HepG2 (cell line): ENCODE data around the gene ASAP2. TPM values are rescaled to one million over a fixed set of nuclear protein-coding genes. Genes with fewer than 3 reads are reported as not detected.

ENCODE experiments used
- ATM ChIP-seq: fragments of 450-650 bp; IDR thresholded peaks from 2 replicates; pipeline ENCODE4 v1.7.1; 2017; ENCODE audit warnings: mild to moderate bottlenecking, borderline replicate concordance
- GATAD2A ChIP-seq: IDR thresholded peaks from 2 replicates; pipeline ENCODE4 v1.6.1; 2016
- KDM5A ChIP-seq: fragments of 200-600 bp; sonication (generic); IDR thresholded peaks from 2 replicates; pipeline ENCODE4 v1.7.0; 2018; ENCODE audit warnings: antibody characterized with exemption, mild to moderate bottlenecking, low read length, borderline replicate concordance
- KLF12 ChIP-seq: sonication (generic); formaldehyde crosslinking; IDR thresholded peaks from 2 replicates; pipeline ENCODE4 v1.4.0; 2020; ENCODE audit warnings: missing genetic modification reagents, borderline replicate concordance
- NCOR1 ChIP-seq: fragments of 200-600 bp; sonication (generic); IDR thresholded peaks from 2 replicates; pipeline ENCODE4 v1.7.0; 2017; ENCODE audit warnings: antibody characterized with exemption, low read length, borderline replicate concordance
- ONECUT2 ChIP-seq: sonication (generic); formaldehyde crosslinking; IDR thresholded peaks from 2 replicates; pipeline ENCODE4 v1.4.0; 2020; ENCODE audit warnings: missing genetic modification reagents
- RARA ChIP-seq: IDR thresholded peaks from 2 replicates; pipeline ENCODE4 v1.6.1; 2016; ENCODE audit warnings: missing genetic modification reagents, missing compliant biosample characterization
- RFX5 ChIP-seq: IDR thresholded peaks from 2 replicates; pipeline ENCODE4 v1.6.1; 2011; ENCODE audit warnings: low read depth, low read length, improper control_type of control experiment
- SOX6 ChIP-seq, 2 experiments: fragments of 450-650 bp in 1 of 2; sonication (generic) in 1 of 2; formaldehyde crosslinking in 1 of 2; IDR thresholded peaks; 2 replicates each; pipeline versions ENCODE4 v1.4.0 to v1.6.1; 2017 to 2020; ENCODE audit warnings: antibody characterized with exemption in 1 of 2, mild to moderate bottlenecking in 1 of 2, missing genetic modification reagents in 1 of 2
- TOPORS ChIP-seq: sonication (generic); formaldehyde crosslinking; IDR thresholded peaks from 2 replicates; pipeline ENCODE4 v1.8.0; 2023; ENCODE audit warnings: mild to moderate bottlenecking, missing genetic modification reagents
- ZFP82 ChIP-seq: sonication (generic); formaldehyde crosslinking; IDR thresholded peaks from 2 replicates; pipeline ENCODE4 v1.5.1; 2020; ENCODE audit warnings: mild to moderate bottlenecking, missing genetic modification reagents, borderline replicate concordance
- ZFY ChIP-seq: sonication (generic); formaldehyde crosslinking; IDR thresholded peaks from 2 replicates; pipeline ENCODE4 v1.4.0; 2020; ENCODE audit warnings: missing genetic modification reagents
- ZNF143 ChIP-seq: sonication (generic); formaldehyde crosslinking; IDR thresholded peaks from 2 replicates; pipeline ENCODE4 v1.4.0; 2020; ENCODE audit warnings: missing genetic modification reagents
- ZSCAN29 ChIP-seq: sonication (generic); formaldehyde crosslinking; conservative IDR thresholded peaks from 2 replicates; pipeline ENCODE4 v1.4.0; 2020; ENCODE audit warnings: mild to moderate bottlenecking, missing genetic modification reagents
- polyA plus RNA-seq, 8 experiments: library from polyadenylated mRNA; depleted of rRNA in 3 of 8; stranded (reverse) in 7 of 8; unstranded in 1 of 8; fragments of >200 nt; fragmentation: Illumina TruSeq in 4 of 8; extraction: Trizol in 4 of 8; gene quantifications; 2 replicates each; pipeline versions ENCODE4 v1.2.1 to v1.2.3, GENCODE V29; 2011 to 2016; ENCODE audit warnings: low read depth in 4 of 8, missing spikeins in 1 of 8, mixed read lengths in 1 of 8; ENCODE audit not compliant: insufficient read depth in 1 of 8
- total RNA-seq, 5 experiments: library from RNA; depleted of rRNA; stranded (reverse); fragments of >200 nt; fragmentation: Illumina TruSeq; extraction: Trizol; gene quantifications; 2 replicates each; pipeline ENCODE4 v1.2.3, GENCODE V29; 2016; ENCODE audit warnings: low read depth in 1 of 5
- TF ChIP-seq, protein P1 (sequence below): sonication (generic); formaldehyde crosslinking; IDR thresholded peaks from 2 replicates; pipeline ENCODE4 v1.5.0; 2020; ENCODE audit warnings: mild to moderate bottlenecking, missing genetic modification reagents
- TF ChIP-seq, protein P2 (sequence below): IDR thresholded peaks from 2 replicates; pipeline ENCODE4 v1.6.1; 2016; ENCODE audit warnings: mild to moderate bottlenecking

ASAP2 gene
- total and polyA plus RNA-seq, 2 of the 13 experiments (the other 11 are each of a cell fraction or from before 2014, with no cell fraction given): 7.3 to 22.3 TPM

DNA sequence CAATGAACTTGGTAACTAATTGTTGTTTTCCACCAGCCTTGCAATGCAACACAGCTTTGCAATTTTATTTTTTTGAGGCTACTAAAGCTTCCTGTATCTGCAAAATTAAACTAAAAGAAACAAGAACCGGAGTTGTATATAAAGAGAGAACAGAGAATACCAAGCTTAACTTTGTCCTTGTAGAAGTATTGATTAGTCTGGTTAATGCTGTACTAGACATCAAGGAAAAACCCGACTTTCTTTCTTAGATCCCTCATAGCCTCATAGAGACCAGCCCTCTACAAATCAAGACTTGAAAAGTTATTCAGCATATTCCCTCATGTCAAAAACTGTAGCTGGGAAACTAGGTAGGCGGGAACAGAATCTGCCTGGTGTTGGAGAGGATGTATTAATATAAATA is 1.7 kb upstream of the ASAP2 start (continued):
- TF ChIP-seq ZFY (CRISPR knock-in tag) (no peak), RFX5 (no peak), TOPORS (CRISPR knock-in tag) (no peak), RARA (peak; percentile 37; the same call in 1 of the 2 replicates), KDM5A (no peak), ONECUT2 (CRISPR knock-in tag) (peak; percentile 96), NCOR1 (peak; percentile 17; the same call in 1 of the 2 replicates), ZFP82 (no peak), ZNF143 (CRISPR knock-in tag) (no peak), GATAD2A (CRISPR knock-in tag) (peak; percentile 75), ATM (no peak), SOX6 (IDR thresholded peaks at IDR 0.05) (no peak), SOX6 (CRISPR knock-in tag; IDR thresholded peaks at IDR 0.05) (peak; percentile 16; the same call in 1 of the 2 replicates), KLF12 (no peak), ZSCAN29 (CRISPR knock-in tag) (peak; percentile 69; the same call in 1 of the 2 replicates)
- TF ChIP-seq, protein P1, sequence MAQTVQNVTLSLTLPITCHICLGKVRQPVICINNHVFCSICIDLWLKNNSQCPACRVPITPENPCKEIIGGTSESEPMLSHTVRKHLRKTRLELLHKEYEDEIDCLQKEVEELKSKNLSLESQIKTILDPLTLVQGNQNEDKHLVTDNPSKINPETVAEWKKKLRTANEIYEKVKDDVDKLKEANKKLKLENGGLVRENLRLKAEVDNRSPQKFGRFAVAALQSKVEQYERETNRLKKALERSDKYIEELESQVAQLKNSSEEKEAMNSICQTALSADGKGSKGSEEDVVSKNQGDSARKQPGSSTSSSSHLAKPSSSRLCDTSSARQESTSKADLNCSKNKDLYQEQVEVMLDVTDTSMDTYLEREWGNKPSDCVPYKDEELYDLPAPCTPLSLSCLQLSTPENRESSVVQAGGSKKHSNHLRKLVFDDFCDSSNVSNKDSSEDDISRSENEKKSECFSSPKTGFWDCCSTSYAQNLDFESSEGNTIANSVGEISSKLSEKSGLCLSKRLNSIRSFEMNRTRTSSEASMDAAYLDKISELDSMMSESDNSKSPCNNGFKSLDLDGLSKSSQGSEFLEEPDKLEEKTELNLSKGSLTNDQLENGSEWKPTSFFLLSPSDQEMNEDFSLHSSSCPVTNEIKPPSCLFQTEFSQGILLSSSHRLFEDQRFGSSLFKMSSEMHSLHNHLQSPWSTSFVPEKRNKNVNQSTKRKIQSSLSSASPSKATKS (CRISPR knock-in tag): no peak
- TF ChIP-seq, protein P2, sequence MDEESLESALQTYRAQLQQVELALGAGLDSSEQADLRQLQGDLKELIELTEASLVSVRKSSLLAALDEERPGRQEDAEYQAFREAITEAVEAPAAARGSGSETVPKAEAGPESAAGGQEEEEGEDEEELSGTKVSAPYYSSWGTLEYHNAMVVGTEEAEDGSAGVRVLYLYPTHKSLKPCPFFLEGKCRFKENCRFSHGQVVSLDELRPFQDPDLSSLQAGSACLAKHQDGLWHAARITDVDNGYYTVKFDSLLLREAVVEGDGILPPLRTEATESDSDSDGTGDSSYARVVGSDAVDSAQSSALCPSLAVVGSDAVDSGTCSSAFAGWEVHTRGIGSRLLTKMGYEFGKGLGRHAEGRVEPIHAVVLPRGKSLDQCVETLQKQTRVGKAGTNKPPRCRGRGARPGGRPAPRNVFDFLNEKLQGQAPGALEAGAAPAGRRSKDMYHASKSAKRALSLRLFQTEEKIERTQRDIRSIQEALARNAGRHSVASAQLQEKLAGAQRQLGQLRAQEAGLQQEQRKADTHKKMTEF (CRISPR knock-in tag): 0 out of 2 replicates have a peak, but pooled peaks have one; percentile 10
